A549 (cell line): Measurements from ENCODE around the gene PKP2. TPM values are rescaled to one million over a fixed set of nuclear protein-coding genes. Genes with fewer than 3 reads are reported as not detected.

Experiments
- ATAC-seq, 2 experiments: fragments of 200-7000 bp in 1 of 2; fragments of >200 bp in 1 of 2; cut with Nextera tagmentation in 1 of 2; cut with Tn5 transposase in 1 of 2; 3 replicates each; pipeline versions ENCODE4 v1.8.0 to v1.9.1; 2018 to 2020; ENCODE audit warnings: mild to moderate bottlenecking in 1 of 2, moderate library complexity in 1 of 2
- CTCF ChIA-PET: fragments of 300-600 bp; sonication (Branson Sonifier 250); formaldehyde crosslinking; extraction: SDS; loops from one replicate; lab custom pipeline; 2021; ENCODE audit warnings: antibody characterized with exemption, inconsistent platforms; lab: Yijun Ruan, JAX
- POLR2A ChIA-PET: fragments of 350-600 bp; formaldehyde crosslinking; extraction: SDS; loops from one replicate; lab custom pipeline; 2021; ENCODE audit warnings: antibody characterized with exemption, inconsistent platforms; lab: Yijun Ruan, JAX
- DNase-seq, 2 experiments: peaks; one replicate each; pipeline versions ENCODE4 v3.0.0 to v3.0.0-alpha.2; 2011 to 2016; ENCODE audit warnings: low read depth in 1 of 2, low spot score in 1 of 2
- FAIRE-seq: peaks from 2 replicates; lab custom pipeline; 2011; peaks lifted over from hg19 to GRCh38; lab: Jason Lieb, UNC
- H3K27ac ChIP-seq, 2 experiments: fragments of >200 bp; sonication (Bioruptor Twin); formaldehyde crosslinking; 3 replicates each; pipeline ENCODE4 v1.5.1; 2016 to 2017
- H3K4me1 ChIP-seq: fragments of >200 bp; sonication (Bioruptor Twin); formaldehyde crosslinking; 3 replicates; pipeline ENCODE4 v1.6.1; 2016
- H3K4me2 ChIP-seq: fragments of >200 bp; sonication (Bioruptor Twin); formaldehyde crosslinking; 3 replicates; pipeline ENCODE4 v1.6.1; 2016
- H3K4me3 ChIP-seq: fragments of >200 bp; sonication (Bioruptor Twin); formaldehyde crosslinking; 3 replicates; pipeline ENCODE4 v1.5.1; 2016
- H3K9me3 ChIP-seq: fragments of >200 bp; sonication (Bioruptor Twin); formaldehyde crosslinking; 3 replicates; pipeline ENCODE4 v1.6.1; 2016
- CBX2 ChIP-seq: fragments of 200-600 bp; sonication (generic); IDR thresholded peaks from 2 replicates; pipeline ENCODE4 v1.6.1; 2016; ENCODE audit warnings: low read depth, mild to moderate bottlenecking, borderline replicate concordance
- CBX8 ChIP-seq: fragments of 200-600 bp; sonication (generic); IDR thresholded peaks from 2 replicates; pipeline ENCODE4 v1.6.1; 2016
- EHF ChIP-seq: fragments of 250-450 bp; sonication (Bioruptor Pico); IDR thresholded peaks from 2 replicates; pipeline ENCODE4 v1.5.0; 2020; ENCODE audit warnings: mild to moderate bottlenecking
- ESRRA ChIP-seq: fragments of 150-350 bp; IDR thresholded peaks from 2 replicates; pipeline ENCODE4 v1.6.1; 2014; ENCODE audit warnings: mild to moderate bottlenecking, low read length, borderline replicate concordance
- FOSL2 ChIP-seq, 2 experiments: fragments of 450-650 bp in 1 of 2; fragments of >200 bp in 1 of 2; sonication (Bioruptor Twin) in 1 of 2; formaldehyde crosslinking; IDR thresholded peaks; 2 replicates each; pipeline versions ENCODE4 v1.5.0 to v1.6.1; 2016 to 2020; ENCODE audit warnings: mild to moderate bottlenecking in 1 of 2, moderate library complexity in 1 of 2
- FOXS1 ChIP-seq: fragments of 250-450 bp; sonication (Bioruptor Pico); IDR thresholded peaks from 2 replicates; pipeline ENCODE4 v1.5.0; 2020; ENCODE audit warnings: mild to moderate bottlenecking, moderate library complexity
- GATA3 ChIP-seq: IDR thresholded peaks from 2 replicates; pipeline ENCODE4 v1.6.1; 2012; ENCODE audit warnings: borderline replicate concordance
- HEYL ChIP-seq: fragments of 250-450 bp; sonication (Bioruptor Pico); IDR thresholded peaks from 2 replicates; pipeline ENCODE4 v1.8.0; 2021; ENCODE audit warnings: mild to moderate bottlenecking, moderate library complexity
- HOXA7 ChIP-seq: fragments of 250-450 bp; sonication (Bioruptor Pico); IDR thresholded peaks from 2 replicates; pipeline ENCODE4 v1.5.0; 2020; ENCODE audit warnings: mild to moderate bottlenecking, moderate library complexity
- HOXB13 ChIP-seq: fragments of 250-450 bp; sonication (Bioruptor Pico); IDR thresholded peaks from 2 replicates; pipeline ENCODE4 v1.5.0; 2020; ENCODE audit warnings: low read depth, mild to moderate bottlenecking, moderate library complexity
- KDM5A ChIP-seq: fragments of 200-600 bp; sonication (generic); IDR thresholded peaks from 2 replicates; pipeline ENCODE4 v1.6.1; 2016; ENCODE audit warnings: antibody characterized with exemption, mild to moderate bottlenecking
- MAFK ChIP-seq: fragments of 450-650 bp; IDR thresholded peaks from 2 replicates; pipeline ENCODE4 v1.6.1; 2014; ENCODE audit not compliant: partially characterized antibody
- MYC ChIP-seq: IDR thresholded peaks from 2 replicates; pipeline ENCODE4 v1.6.1; 2012; ENCODE audit warnings: mild to moderate bottlenecking, inconsistent platforms, low read length, improper control_type of control experiment, borderline replicate concordance
- NFE2L2 ChIP-seq: fragments of 150-350 bp; conservative IDR thresholded peaks from 2 replicates; pipeline ENCODE4 v1.6.1; 2014; ENCODE audit warnings: low read length
- PHF8 ChIP-seq: fragments of 200-600 bp; sonication (generic); IDR thresholded peaks from 2 replicates; pipeline ENCODE4 v1.6.1; 2016; ENCODE audit warnings: low read depth, mild to moderate bottlenecking, antibody characterized with exemption, moderate library complexity, borderline replicate concordance
- RARB ChIP-seq: fragments of 250-450 bp; sonication (Bioruptor Pico); IDR thresholded peaks from 2 replicates; pipeline ENCODE4 v1.8.0; 2021; ENCODE audit warnings: mild to moderate bottlenecking, moderate library complexity
- RCOR1 ChIP-seq: fragments of 150-350 bp; IDR thresholded peaks from 2 replicates; pipeline ENCODE4 v1.6.1; 2014; ENCODE audit warnings: antibody characterized with exemption, low read length, low read depth
- SREBF2 ChIP-seq: fragments of 450-650 bp; IDR thresholded peaks from 2 replicates; pipeline ENCODE4 v1.6.1; 2014; ENCODE audit warnings: mild to moderate bottlenecking, moderate library complexity
- ZNF302 ChIP-seq: fragments of 250-450 bp; sonication (Bioruptor Pico); IDR thresholded peaks from 2 replicates; pipeline ENCODE4 v1.9.0; 2021; ENCODE audit warnings: inconsistent platforms, mild to moderate bottlenecking, moderate library complexity
- whole genome bisulfite sequencing: methylation state at CpG from one replicate; pipeline ENCODE4 v1.1.6; 2017; ENCODE audit errors: missing lambda C conversion rate; 5-methylcytosine and 5-hydroxymethylcytosine counted together
- polyA plus RNA-seq, 4 experiments: library from polyadenylated mRNA; depleted of rRNA in 3 of 4; stranded (reverse); fragments of >200 nt; fragmentation: RNase III in 1 of 4; extraction: RNeasy Plus Mini Kit Qiagen cat#74134 plus additional on column Dnase treatment in 1 of 4; gene quantifications; 2 replicates in 3 of 4; 3 replicates in 1 of 4; pipeline ENCODE4 v1.2.3, GENCODE V29; 2011 to 2017
- TF ChIP-seq, protein P1 (sequence below): fragments of >200 bp; sonication (Bioruptor Twin); formaldehyde crosslinking; IDR thresholded peaks from 3 replicates; pipeline ENCODE4 v1.6.1; 2016
- TF ChIP-seq, protein P2 (sequence below): IDR thresholded peaks from 2 replicates; pipeline ENCODE4 v1.6.1; 2012
- TF ChIP-seq, protein P3 (sequence below): fragments of 250-450 bp; sonication (Bioruptor Pico); IDR thresholded peaks from 2 replicates; pipeline ENCODE4 v1.5.0; 2021; ENCODE audit warnings: mild to moderate bottlenecking, moderate library complexity, borderline replicate concordance
- TF ChIP-seq, protein P4 (sequence below): fragments of 150-350 bp; IDR thresholded peaks from 2 replicates; pipeline ENCODE4 v1.6.1; 2014; ENCODE audit warnings: low read depth, mild to moderate bottlenecking, low read length

PKP2 gene
- polyA plus RNA-seq, 2 of the 4 experiments (the other 2 are of a cell fraction): 2.3 to 7.1 TPM

DNA sequence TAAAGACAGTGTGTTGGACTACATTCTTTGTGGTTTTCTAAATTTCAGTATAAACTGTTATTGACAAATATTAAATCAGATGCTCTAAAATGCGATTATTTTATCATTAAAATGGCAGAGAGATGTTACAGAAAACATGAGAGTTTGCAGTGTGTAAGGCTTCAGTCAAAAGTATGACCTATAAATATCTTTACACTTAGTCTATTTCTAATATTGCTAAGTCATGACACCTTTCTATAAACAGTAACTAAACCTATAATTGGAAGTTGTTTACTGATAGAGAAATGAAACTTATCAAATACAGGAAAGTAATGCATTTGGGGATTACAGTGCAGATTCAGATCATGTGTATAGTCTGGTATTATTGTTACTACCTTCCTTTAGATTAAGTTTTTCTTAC, 72.0 kb downstream of the PKP2 start:
- no peaks in the 10 kb centered on the region for H3K9me3 ChIP-seq
- TF ChIP-seq FOXS1 (no peak), EHF (CRISPR knock-in tag) (no peak), HOXA7 (CRISPR knock-in tag) (no peak)
- TF ChIP-seq, all 56 proteins: peak for 0
- H3K4me2 ChIP-seq: no peak overlapping the region
- CTCF ChIA-PET: no interaction called here
- FAIRE-seq: peak; percentile 84
- no peak for ATAC-seq
- no peak for DNase-seq
- WGBS: 69% methylated on average over 1 of the region's 1 CpG
- POLR2A ChIA-PET: no interaction called here
- H3K4me1 ChIP-seq: no peaks in the 10 kb centered on the region
- no peak overlapping the region for H3K27ac ChIP-seq
- H3K4me3 ChIP-seq: no peak overlapping the region

DNA sequence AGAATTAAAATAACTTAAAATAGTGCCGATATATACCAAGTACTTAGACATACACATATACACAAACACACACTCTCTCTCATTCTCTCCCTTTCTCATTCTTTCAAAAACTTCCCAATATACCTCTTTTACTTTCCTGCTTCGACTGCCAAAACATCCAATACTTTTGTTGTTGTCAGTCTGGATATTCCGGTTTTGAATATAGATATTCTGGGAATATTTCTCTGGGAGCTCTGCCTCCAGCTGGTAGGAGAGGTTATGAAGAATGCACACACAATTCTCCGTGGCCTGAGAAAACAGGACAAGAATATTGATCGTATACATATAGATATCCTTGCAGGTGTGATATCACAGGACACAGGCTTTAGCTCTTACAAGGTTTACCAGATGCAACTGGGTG, 74.2 kb downstream of the PKP2 start:
- no peaks in the 10 kb centered on the region for H3K4me1 ChIP-seq
- WGBS: 75% methylated on average over 5 of the region's 5 CpGs
- H3K4me3 ChIP-seq: no peak overlapping the region
- DNase-seq: no peak
- TF ChIP-seq CBX2 (no peak), RARB (CRISPR knock-in tag) (no peak), FOXS1 (no peak), ZNF302 (CRISPR knock-in tag) (no peak), KDM5A (no peak)
- TF ChIP-seq, protein P1, sequence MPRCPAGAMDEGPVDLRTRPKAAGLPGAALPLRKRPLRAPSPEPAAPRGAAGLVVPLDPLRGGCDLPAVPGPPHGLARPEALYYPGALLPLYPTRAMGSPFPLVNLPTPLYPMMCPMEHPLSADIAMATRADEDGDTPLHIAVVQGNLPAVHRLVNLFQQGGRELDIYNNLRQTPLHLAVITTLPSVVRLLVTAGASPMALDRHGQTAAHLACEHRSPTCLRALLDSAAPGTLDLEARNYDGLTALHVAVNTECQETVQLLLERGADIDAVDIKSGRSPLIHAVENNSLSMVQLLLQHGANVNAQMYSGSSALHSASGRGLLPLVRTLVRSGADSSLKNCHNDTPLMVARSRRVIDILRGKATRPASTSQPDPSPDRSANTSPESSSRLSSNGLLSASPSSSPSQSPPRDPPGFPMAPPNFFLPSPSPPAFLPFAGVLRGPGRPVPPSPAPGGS: no peak
- TF ChIP-seq, all 56 proteins: peak for 0
- Histone ChIP-seq H3K9me3 (no peaks in the 10 kb centered on the region), H3K27ac (no peak overlapping the region), H3K4me2 (no peak overlapping the region)
- no peak for FAIRE-seq
- ATAC-seq: no peak
- CTCF ChIA-PET: no interaction called here
- POLR2A ChIA-PET: no interaction called here

DNA sequence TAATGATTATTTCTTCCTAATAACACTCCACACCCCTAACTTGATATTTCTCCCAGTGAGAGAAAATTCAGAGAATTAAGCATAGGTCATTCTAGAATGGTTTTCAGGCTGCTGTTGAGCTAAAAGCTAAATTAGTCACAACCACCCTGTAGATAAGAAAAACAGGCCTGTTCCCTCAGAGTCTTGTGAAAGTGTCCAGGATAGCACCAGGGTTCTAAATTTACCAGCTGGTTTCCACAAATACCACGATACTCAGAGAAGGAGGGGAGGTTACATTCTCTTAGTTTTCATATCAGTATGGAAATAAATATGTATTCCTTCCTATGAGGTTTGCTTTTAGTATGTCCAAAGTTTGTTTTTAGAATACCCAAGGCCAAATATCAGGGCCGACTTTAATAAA, 74.9 kb downstream of the PKP2 start:
- CTCF ChIA-PET: no interaction called here
- H3K27ac ChIP-seq: no peak overlapping the region
- no peak for DNase-seq
- H3K9me3 ChIP-seq: no peaks in the 10 kb centered on the region
- no peaks in the 10 kb centered on the region for H3K4me1 ChIP-seq
- no peak for ATAC-seq
- WGBS: 65% methylated on average over 2 of the region's 2 CpGs
- POLR2A ChIA-PET: no interaction called here
- no peak overlapping the region for H3K4me3 ChIP-seq
- no peak for FAIRE-seq
- no peak for TF ChIP-seq HOXB13 (CRISPR knock-in tag)
- no peak for TF ChIP-seq SREBF2
- TF ChIP-seq, protein P2, sequence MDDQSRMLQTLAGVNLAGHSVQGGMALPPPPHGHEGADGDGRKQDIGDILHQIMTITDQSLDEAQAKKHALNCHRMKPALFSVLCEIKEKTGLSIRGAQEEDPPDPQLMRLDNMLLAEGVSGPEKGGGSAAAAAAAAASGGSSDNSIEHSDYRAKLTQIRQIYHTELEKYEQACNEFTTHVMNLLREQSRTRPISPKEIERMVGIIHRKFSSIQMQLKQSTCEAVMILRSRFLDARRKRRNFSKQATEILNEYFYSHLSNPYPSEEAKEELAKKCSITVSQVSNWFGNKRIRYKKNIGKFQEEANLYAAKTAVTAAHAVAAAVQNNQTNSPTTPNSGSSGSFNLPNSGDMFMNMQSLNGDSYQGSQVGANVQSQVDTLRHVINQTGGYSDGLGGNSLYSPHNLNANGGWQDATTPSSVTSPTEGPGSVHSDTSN: no peak
- no peak for TF ChIP-seq ZNF302 (CRISPR knock-in tag)
- TF ChIP-seq RCOR1: no peak
- TF ChIP-seq NFE2L2: no peak
- TF ChIP-seq CBX8: no peak
- TF ChIP-seq EHF (CRISPR knock-in tag): no peak
- no peak for TF ChIP-seq GATA3
- TF ChIP-seq MYC: no peak
- TF ChIP-seq HEYL (CRISPR knock-in tag): no peak
- TF ChIP-seq FOSL2 (IDR thresholded peaks at IDR 0.05): no peak
- TF ChIP-seq FOSL2 (CRISPR knock-in tag; IDR thresholded peaks at IDR 0.05): no peak
- TF ChIP-seq, protein P3, sequence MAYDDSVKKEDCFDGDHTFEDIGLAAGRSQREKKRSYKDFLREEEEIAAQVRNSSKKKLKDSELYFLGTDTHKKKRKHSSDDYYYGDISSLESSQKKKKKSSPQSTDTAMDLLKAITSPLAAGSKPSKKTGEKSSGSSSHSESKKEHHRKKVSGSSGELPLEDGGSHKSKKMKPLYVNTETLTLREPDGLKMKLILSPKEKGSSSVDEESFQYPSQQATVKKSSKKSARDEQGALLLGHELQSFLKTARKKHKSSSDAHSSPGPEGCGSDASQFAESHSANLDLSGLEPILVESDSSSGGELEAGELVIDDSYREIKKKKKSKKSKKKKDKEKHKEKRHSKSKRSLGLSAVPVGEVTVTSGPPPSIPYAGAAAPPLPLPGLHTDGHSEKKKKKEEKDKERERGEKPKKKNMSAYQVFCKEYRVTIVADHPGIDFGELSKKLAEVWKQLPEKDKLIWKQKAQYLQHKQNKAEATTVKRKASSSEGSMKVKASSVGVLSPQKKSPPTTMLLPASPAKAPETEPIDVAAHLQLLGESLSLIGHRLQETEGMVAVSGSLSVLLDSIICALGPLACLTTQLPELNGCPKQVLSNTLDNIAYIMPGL (CRISPR knock-in tag): no peak
- no peak for TF ChIP-seq ESRRA
- TF ChIP-seq PHF8: no peak
- TF ChIP-seq, protein P4, sequence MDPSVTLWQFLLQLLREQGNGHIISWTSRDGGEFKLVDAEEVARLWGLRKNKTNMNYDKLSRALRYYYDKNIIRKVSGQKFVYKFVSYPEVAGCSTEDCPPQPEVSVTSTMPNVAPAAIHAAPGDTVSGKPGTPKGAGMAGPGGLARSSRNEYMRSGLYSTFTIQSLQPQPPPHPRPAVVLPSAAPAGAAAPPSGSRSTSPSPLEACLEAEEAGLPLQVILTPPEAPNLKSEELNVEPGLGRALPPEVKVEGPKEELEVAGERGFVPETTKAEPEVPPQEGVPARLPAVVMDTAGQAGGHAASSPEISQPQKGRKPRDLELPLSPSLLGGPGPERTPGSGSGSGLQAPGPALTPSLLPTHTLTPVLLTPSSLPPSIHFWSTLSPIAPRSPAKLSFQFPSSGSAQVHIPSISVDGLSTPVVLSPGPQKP: no peak
- no peak for TF ChIP-seq MAFK
- no peak for TF ChIP-seq FOXS1
- H3K4me2 ChIP-seq: no peak overlapping the region
